Upper lobe of right lung (tissue), 1 donor: ENCODE measurements around the gene GABRG3. TPM values are rescaled to one million over a fixed set of nuclear protein-coding genes. Genes with fewer than 3 reads are reported as not detected.

Source experiments
- ATAC-seq: fragments of 200-7000 bp; cut with Tn5 transposase; one replicate; pipeline ENCODE4 v1.9.1; 2020; ENCODE audit warnings: mild to moderate bottlenecking, moderate library complexity
- DNase-seq: peaks from one replicate; pipeline ENCODE4 v3.0.0-alpha.2; 2020
- H3K27ac ChIP-seq: fragments of 200-600 bp; one replicate; pipeline ENCODE4 v1.8.0; 2022
- H3K27me3 ChIP-seq: fragments of 200-600 bp; one replicate; pipeline ENCODE4 v1.8.0; 2022; ENCODE audit warnings: mild to moderate bottlenecking
- H3K36me3 ChIP-seq: fragments of 200-600 bp; one replicate; pipeline ENCODE4 v1.8.0; 2022
- H3K4me1 ChIP-seq: fragments of 200-600 bp; one replicate; pipeline ENCODE4 v1.8.0; 2022
- H3K4me3 ChIP-seq: fragments of 200-600 bp; one replicate; pipeline ENCODE4 v1.8.0; 2022; ENCODE audit warnings: mild to moderate bottlenecking
- H3K9me3 ChIP-seq: fragments of 200-600 bp; one replicate; pipeline ENCODE4 v1.8.0; 2022
- CTCF ChIP-seq: fragments of 200-600 bp; IDR thresholded peaks from one replicate; pipeline ENCODE4 v1.8.0; 2022; ENCODE audit warnings: antibody characterized with exemption
- intact Hi-C: fragments of 100-400 bp; cut with DNase I; formaldehyde crosslinking; loops from one replicate; pipeline ENCODE4 v1.11.0; 2022
- total RNA-seq: library from RNA; stranded (reverse); fragmentation: NEBNext Ultra II Directional; extraction: Animal tissue kit (Norgen Biotek cat#: 25700); gene quantifications from one replicate; pipeline ENCODE4 v1.2.1, GENCODE V29; 2021
- donor health status: DM: no; HTN: yes; CAD: no; lungs with severe emphysema.

The GABRG3 gene
- total RNA-seq, 1 donor from 2014 or later = not detected

GRCh38 chr15:27271258-27271657 lies 300.3 kb downstream of the GABRG3 start:
- H3K4me3 ChIP-seq = no peak overlapping the region
- ATAC-seq (peak; percentile 31), DNase-seq (no peak)
- no peak for TF ChIP-seq CTCF
- intact Hi-C loops = no loop called here
- no peak overlapping the region for H3K27ac ChIP-seq
- H3K27me3 ChIP-seq = no peaks in the 10 kb centered on the region
- H3K4me1 ChIP-seq = no peaks in the 10 kb centered on the region
- H3K36me3 ChIP-seq = no peaks in the 10 kb centered on the region
- no peaks in the 10 kb centered on the region for H3K9me3 ChIP-seq

- no peaks in the 10 kb centered on the region for H3K4me1 ChIP-seq
- no peak overlapping the region for H3K4me3 ChIP-seq
- intact Hi-C loops = no loop called here
- no peaks in the 10 kb centered on the region for H3K36me3 ChIP-seq
- no peak overlapping the region for H3K27ac ChIP-seq
- H3K9me3 ChIP-seq = no peaks in the 10 kb centered on the region
- ATAC-seq = no peak
- no peak for TF ChIP-seq CTCF
- no peak for DNase-seq
- H3K27me3 ChIP-seq = no peaks in the 10 kb centered on the region
Observed at GRCh38 chr15:27272427-27272826, 301.4 kb downstream of the GABRG3 start.

- DNase-seq = no peak
- Histone ChIP-seq H3K4me3 (no peak overlapping the region), H3K27ac (no peak overlapping the region), H3K36me3 (no peaks in the 10 kb centered on the region), H3K4me1 (no peaks in the 10 kb centered on the region), H3K9me3 (no peaks in the 10 kb centered on the region), H3K27me3 (no peaks in the 10 kb centered on the region)
- TF ChIP-seq CTCF = no peak
- intact Hi-C loops = no loop called here
- no peak for ATAC-seq
Observed at GRCh38 chr15:27273506-27273905, 302.5 kb downstream of the GABRG3 start.

GRCh38 chr15:27278761-27279160 lies 307.8 kb downstream of the GABRG3 start:
- H3K4me1 ChIP-seq = no peaks in the 10 kb centered on the region
- no peak overlapping the region for H3K27ac ChIP-seq
- no peak for TF ChIP-seq CTCF
- ATAC-seq = no peak
- H3K36me3 ChIP-seq = no peaks in the 10 kb centered on the region
- H3K27me3 ChIP-seq = no peaks in the 10 kb centered on the region
- intact Hi-C loops = no loop called here
- no peaks in the 10 kb centered on the region for H3K9me3 ChIP-seq
- no peak for DNase-seq
- no peak overlapping the region for H3K4me3 ChIP-seq

GRCh38 chr15:27292641-27293040 lies 321.7 kb downstream of the GABRG3 start:
- intact Hi-C loops = no loop called here
- no peak for TF ChIP-seq CTCF
- Histone ChIP-seq H3K36me3 (no peaks in the 10 kb centered on the region), H3K9me3 (no peaks in the 10 kb centered on the region), H3K4me1 (no peaks in the 10 kb centered on the region), H3K27ac (no peak overlapping the region), H3K27me3 (no peaks in the 10 kb centered on the region), H3K4me3 (no peak overlapping the region)
- no peak for ATAC-seq
- DNase-seq = no peak

GRCh38 chr15:27293607-27294006 lies 322.6 kb downstream of the GABRG3 start:
- Histone ChIP-seq H3K4me1 (no peaks in the 10 kb centered on the region), H3K27ac (no peak overlapping the region), H3K27me3 (no peaks in the 10 kb centered on the region), H3K4me3 (no peak overlapping the region), H3K36me3 (no peaks in the 10 kb centered on the region), H3K9me3 (no peaks in the 10 kb centered on the region)
- ATAC-seq (no peak), DNase-seq (no peak)
- intact Hi-C loops = no loop called here
- no peak for TF ChIP-seq CTCF
